SK-N-SH treated with all-trans-retinoic acid at 6 μM for 48 hours (cell line): ENCODE results near the gene IPO7.

ENCODE experiments used
- BACH2 ChIP-seq: fragments of 250-450 bp; sonication (Bioruptor Pico); IDR thresholded peaks from 2 replicates; pipeline ENCODE4 v1.9.0; 2021; ENCODE audit warnings: mild to moderate bottlenecking, borderline replicate concordance
- CSDC2 ChIP-seq: fragments of 250-450 bp; sonication (Bioruptor Pico); IDR thresholded peaks from 2 replicates; pipeline ENCODE4 v1.5.0; 2020; ENCODE audit warnings: mild to moderate bottlenecking, moderate library complexity
- CSRNP3 ChIP-seq: fragments of 250-450 bp; sonication (Bioruptor Pico); IDR thresholded peaks from 2 replicates; pipeline ENCODE4 v1.5.1; 2021; ENCODE audit warnings: mild to moderate bottlenecking, moderate library complexity
- RARB ChIP-seq: fragments of 250-450 bp; sonication (Bioruptor Pico); IDR thresholded peaks from 2 replicates; pipeline ENCODE4 v1.8.0; 2021; ENCODE audit warnings: mild to moderate bottlenecking, moderate library complexity
- SNAI2 ChIP-seq: fragments of 250-450 bp; sonication (Bioruptor Pico); IDR thresholded peaks from 2 replicates; pipeline ENCODE4 v1.5.0; 2020; ENCODE audit warnings: mild to moderate bottlenecking, moderate library complexity
- ZFP30 ChIP-seq: fragments of 450-650 bp; formaldehyde crosslinking; IDR thresholded peaks from 2 replicates; pipeline ENCODE4 v1.5.0; 2022; ENCODE audit warnings: mild to moderate bottlenecking, moderate library complexity
- TF ChIP-seq, protein P1 (sequence below): fragments of 250-450 bp; sonication (Bioruptor Pico); IDR thresholded peaks from 2 replicates; pipeline ENCODE4 v1.5.0; 2020; ENCODE audit warnings: mild to moderate bottlenecking, moderate library complexity
- TF ChIP-seq, protein P2 (sequence below): fragments of 250-450 bp; sonication (Bioruptor Pico); IDR thresholded peaks from 2 replicates; pipeline ENCODE4 v1.8.0; 2020; ENCODE audit warnings: mild to moderate bottlenecking, moderate library complexity, borderline replicate concordance

DNA sequence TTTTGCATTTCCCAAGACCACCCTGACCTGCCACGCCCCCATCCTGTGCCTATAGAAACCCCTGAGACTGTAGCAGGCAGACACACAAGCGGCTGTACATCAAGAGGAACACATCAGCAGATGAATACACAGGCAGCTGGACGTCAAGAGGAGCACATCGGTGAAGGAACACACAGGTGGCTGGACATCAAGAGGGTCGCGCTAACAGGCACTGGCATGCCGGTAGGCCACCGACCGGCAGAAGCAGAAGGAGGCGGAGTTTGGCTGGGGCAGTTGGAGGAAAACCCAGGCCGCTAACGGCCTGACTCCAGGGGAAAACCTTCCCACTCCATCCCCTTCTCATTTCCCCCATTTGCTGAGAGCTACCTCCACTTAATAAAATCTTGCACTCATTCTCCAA is 5.4 kb upstream of the IPO7 start:
- no peak for TF ChIP-seq BACH2 (CRISPR knock-in tag)
- TF ChIP-seq SNAI2 (CRISPR knock-in tag), result no peak
- no peak for TF ChIP-seq CSRNP3 (CRISPR knock-in tag)
- TF ChIP-seq, protein P1, sequence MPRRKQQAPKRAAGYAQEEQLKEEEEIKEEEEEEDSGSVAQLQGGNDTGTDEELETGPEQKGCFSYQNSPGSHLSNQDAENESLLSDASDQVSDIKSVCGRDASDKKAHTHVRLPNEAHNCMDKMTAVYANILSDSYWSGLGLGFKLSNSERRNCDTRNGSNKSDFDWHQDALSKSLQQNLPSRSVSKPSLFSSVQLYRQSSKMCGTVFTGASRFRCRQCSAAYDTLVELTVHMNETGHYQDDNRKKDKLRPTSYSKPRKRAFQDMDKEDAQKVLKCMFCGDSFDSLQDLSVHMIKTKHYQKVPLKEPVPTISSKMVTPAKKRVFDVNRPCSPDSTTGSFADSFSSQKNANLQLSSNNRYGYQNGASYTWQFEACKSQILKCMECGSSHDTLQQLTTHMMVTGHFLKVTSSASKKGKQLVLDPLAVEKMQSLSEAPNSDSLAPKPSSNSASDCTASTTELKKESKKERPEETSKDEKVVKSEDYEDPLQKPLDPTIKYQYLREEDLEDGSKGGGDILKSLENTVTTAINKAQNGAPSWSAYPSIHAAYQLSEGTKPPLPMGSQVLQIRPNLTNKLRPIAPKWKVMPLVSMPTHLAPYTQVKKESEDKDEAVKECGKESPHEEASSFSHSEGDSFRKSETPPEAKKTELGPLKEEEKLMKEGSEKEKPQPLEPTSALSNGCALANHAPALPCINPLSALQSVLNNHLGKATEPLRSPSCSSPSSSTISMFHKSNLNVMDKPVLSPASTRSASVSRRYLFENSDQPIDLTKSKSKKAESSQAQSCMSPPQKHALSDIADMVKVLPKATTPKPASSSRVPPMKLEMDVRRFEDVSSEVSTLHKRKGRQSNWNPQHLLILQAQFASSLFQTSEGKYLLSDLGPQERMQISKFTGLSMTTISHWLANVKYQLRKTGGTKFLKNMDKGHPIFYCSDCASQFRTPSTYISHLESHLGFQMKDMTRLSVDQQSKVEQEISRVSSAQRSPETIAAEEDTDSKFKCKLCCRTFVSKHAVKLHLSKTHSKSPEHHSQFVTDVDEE (CRISPR knock-in tag), result no peak
- TF ChIP-seq RARB (CRISPR knock-in tag), result no peak
- TF ChIP-seq, protein P2, sequence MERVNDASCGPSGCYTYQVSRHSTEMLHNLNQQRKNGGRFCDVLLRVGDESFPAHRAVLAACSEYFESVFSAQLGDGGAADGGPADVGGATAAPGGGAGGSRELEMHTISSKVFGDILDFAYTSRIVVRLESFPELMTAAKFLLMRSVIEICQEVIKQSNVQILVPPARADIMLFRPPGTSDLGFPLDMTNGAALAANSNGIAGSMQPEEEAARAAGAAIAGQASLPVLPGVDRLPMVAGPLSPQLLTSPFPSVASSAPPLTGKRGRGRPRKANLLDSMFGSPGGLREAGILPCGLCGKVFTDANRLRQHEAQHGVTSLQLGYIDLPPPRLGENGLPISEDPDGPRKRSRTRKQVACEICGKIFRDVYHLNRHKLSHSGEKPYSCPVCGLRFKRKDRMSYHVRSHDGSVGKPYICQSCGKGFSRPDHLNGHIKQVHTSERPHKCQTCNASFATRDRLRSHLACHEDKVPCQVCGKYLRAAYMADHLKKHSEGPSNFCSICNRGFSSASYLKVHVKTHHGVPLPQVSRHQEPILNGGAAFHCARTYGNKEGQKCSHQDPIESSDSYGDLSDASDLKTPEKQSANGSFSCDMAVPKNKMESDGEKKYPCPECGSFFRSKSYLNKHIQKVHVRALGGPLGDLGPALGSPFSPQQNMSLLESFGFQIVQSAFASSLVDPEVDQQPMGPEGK (CRISPR knock-in tag), result no peak
- no peak for TF ChIP-seq ZFP30 (CRISPR knock-in tag)
- TF ChIP-seq CSDC2 (CRISPR knock-in tag), result no peak
